GM13977 (cell line): Measurements from ENCODE around the gene SLC17A8.
A peak's percentile ranks its signal among the peaks of the same experiment; 100 is the strongest.

Experiments
- DNase-seq: peaks from one replicate; pipeline ENCODE4 v3.0.0; 2012; ENCODE audit warnings: low spot score
- CTCF ChIP-seq: IDR thresholded peaks from 2 replicates; pipeline ENCODE4 v1.5.1; 2012; ENCODE audit warnings: mild to moderate bottlenecking, control low read depth; ENCODE audit not compliant: insufficient read depth; ENCODE audit errors: extremely low read depth, missing control alignments
- in situ Hi-C: fragments of 300-500 bp; cut with MboI; formaldehyde crosslinking; loops from one replicate; pipeline ENCODE4 v1.12.0; 2022; ENCODE audit warnings: low sequenced_read_pairs, low pct_unique_long_range_greater_than_20kb, mixed read lengths, inconsistent platforms; ENCODE audit not compliant: unreplicated experiment

SLC17A8 gene

GRCh38 chr12:100346660-100347059 is 10.2 kb upstream of the SLC17A8 start:
- no peak for DNase-seq
- no peak for TF ChIP-seq CTCF
- in situ Hi-C loops, result no loop called here

GRCh38 chr12:100348657-100349454 is 8.0 kb upstream of the SLC17A8 start:
- in situ Hi-C loops, result no loop called here
- peak; percentile 21 for TF ChIP-seq CTCF
- DNase-seq, result peak; percentile 29

- no peak for DNase-seq
- no peak for TF ChIP-seq CTCF
- in situ Hi-C loops, result no loop called here
These were observed 2.4 kb downstream of the SLC17A8 start for GRCh38 chr12:100359248-100359647.

- no peak for DNase-seq
- no peak for TF ChIP-seq CTCF
- in situ Hi-C loops, result no loop called here
These were observed 2.9 kb downstream of the SLC17A8 start for GRCh38 chr12:100359822-100360221.

GRCh38 chr12:100360450-100360849 is 3.6 kb downstream of the SLC17A8 start:
- no peak for DNase-seq
- no peak for TF ChIP-seq CTCF
- in situ Hi-C loops, result no loop called here

- no peak for DNase-seq
- in situ Hi-C loops, result no loop called here
- no peak for TF ChIP-seq CTCF
These were observed 7.5 kb downstream of the SLC17A8 start for GRCh38 chr12:100364324-100364723.
